H1 (cell line): ENCODE results near the gene CDCA5. TPM values are rescaled to one million over a fixed set of nuclear protein-coding genes. Genes with fewer than 3 reads are reported as not detected.

Experiments used
- CTCF ChIA-PET: fragments of 300-600 bp; sonication (Branson Sonifier 250); formaldehyde crosslinking; loops from one replicate; lab custom pipeline; 2021; ENCODE audit not compliant: partially characterized antibody; lab: Charles Lee
- POLR2A ChIA-PET: fragments of 300-600 bp; sonication (Branson Sonifier 250); formaldehyde crosslinking; loops from one replicate; lab custom pipeline; 2021; ENCODE audit warnings: inconsistent platforms; ENCODE audit not compliant: partially characterized antibody; lab: Charles Lee
- DNase-seq, 2 experiments: peaks; one replicate each; pipeline versions ENCODE4 v3.0.0 to v3.0.0-alpha.2; 2010 to 2022; ENCODE audit warnings: low spot score in 2 of 2, low read depth in 1 of 2, mixed read lengths in 1 of 2
- FAIRE-seq: peaks from 2 replicates; lab custom pipeline; 2011; peaks lifted over from hg19 to GRCh38; lab: Jason Lieb, UNC
- H2AFZ ChIP-seq: 2 replicates; pipeline ENCODE4 v1.8.1; 2012; ENCODE audit warnings: low read length, inconsistent platforms
- H2AK5ac ChIP-seq: 2 replicates; pipeline ENCODE4 v1.6.1; 2013; ENCODE audit warnings: low read depth, low read length
- H2BK120ac ChIP-seq: replicated peaks from 2 replicates; pipeline ENCODE3; 2013; ENCODE audit warnings: low read depth, low read length, inconsistent platforms
- H2BK12ac ChIP-seq: 2 replicates; pipeline ENCODE4 v1.6.1; 2013; ENCODE audit warnings: low read depth, low read length
- H2BK15ac ChIP-seq: 2 replicates; pipeline ENCODE4 v1.6.1; 2013; ENCODE audit warnings: low read length
- H2BK20ac ChIP-seq: 2 replicates; pipeline ENCODE4 v1.6.1; 2013; ENCODE audit warnings: low read length
- H2BK5ac ChIP-seq: 2 replicates; pipeline ENCODE4 v1.6.1; 2013; ENCODE audit warnings: low read depth, low read length
- H3K14ac ChIP-seq: 2 replicates; pipeline ENCODE4 v1.6.1; 2013; ENCODE audit warnings: inconsistent platforms; ENCODE audit not compliant: insufficient read length
- H3K18ac ChIP-seq: 2 replicates; pipeline ENCODE4 v1.6.1; 2013; ENCODE audit warnings: low read length; ENCODE audit errors: extremely low read depth
- H3K23ac ChIP-seq: 2 replicates; pipeline ENCODE4 v1.6.1; 2013; ENCODE audit warnings: inconsistent platforms; ENCODE audit not compliant: insufficient read length
- H3K23me2 ChIP-seq: 2 replicates; pipeline ENCODE4 v1.6.1; 2013; ENCODE audit warnings: low read depth, low read length
- H3K27ac ChIP-seq: 2 replicates; pipeline ENCODE4 v1.6.1; 2011; ENCODE audit warnings: low read depth, low read length, inconsistent platforms
- H3K27me3 ChIP-seq, 4 experiments: replicated peaks in 1 of 4; 1 replicate in 1 of 4; 2 replicates in 3 of 4; pipeline versions ENCODE4 v1.6.1 to v1.8.1; 2011 to 2013; ENCODE audit warnings: low read length in 3 of 4, mild to moderate bottlenecking in 3 of 4, inconsistent platforms in 2 of 4, mixed read lengths in 2 of 4, moderate library complexity in 1 of 4; ENCODE audit not compliant: control insufficient read depth in 3 of 4, insufficient read depth in 3 of 4; ENCODE audit errors: extremely low read depth in 1 of 4
- H3K36me3 ChIP-seq, 4 experiments: 2 replicates each; pipeline versions ENCODE4 v1.6.1 to v1.8.1; 2011 to 2013; ENCODE audit warnings: mild to moderate bottlenecking in 4 of 4, low read length in 3 of 4, moderate library complexity in 2 of 4, control low read depth in 1 of 4, inconsistent platforms in 1 of 4; ENCODE audit not compliant: insufficient read depth in 4 of 4, control insufficient read depth in 2 of 4
- H3K4ac ChIP-seq: replicated peaks from 2 replicates; pipeline ENCODE3; 2013; ENCODE audit warnings: low read length, low read depth, mixed read lengths, inconsistent platforms; ENCODE audit not compliant: insufficient read length
- H3K4me1 ChIP-seq, 4 experiments: replicated peaks in 1 of 4; 1 replicate in 1 of 4; 2 replicates in 3 of 4; pipeline versions ENCODE4 v1.6.1 to v1.8.1; 2011 to 2013; ENCODE audit warnings: low read length in 3 of 4, inconsistent platforms in 2 of 4, mixed read lengths in 1 of 4; ENCODE audit not compliant: insufficient read depth in 4 of 4, control insufficient read depth in 3 of 4
- H3K4me2 ChIP-seq, 2 experiments: 2 replicates each; pipeline versions ENCODE4 v1.6.1 to v1.8.1; 2011 to 2013; ENCODE audit warnings: low read depth in 2 of 2, low read length in 2 of 2, control low read depth in 1 of 2, inconsistent platforms in 1 of 2, mild to moderate bottlenecking in 1 of 2; ENCODE audit not compliant: insufficient read depth in 1 of 2
- H3K4me3 ChIP-seq, 4 experiments: fragments of 200-600, 300-600 bp in 1 of 4; sonication (generic), shearing (Covaris generic), sonication (Bioruptor Twin) in 1 of 4; 2 replicates each; pipeline versions ENCODE4 v1.5.1 to v1.8.1; 2011 to 2016; ENCODE audit warnings: low read length in 4 of 4, low read depth in 3 of 4, control low read depth in 2 of 4, inconsistent platforms in 2 of 4, mild to moderate bottlenecking in 2 of 4, mixed read lengths in 1 of 4, moderate library complexity in 1 of 4; ENCODE audit not compliant: insufficient read depth in 2 of 4; ENCODE audit errors: extremely low read depth in 1 of 4
- H3K56ac ChIP-seq: replicated peaks from 2 replicates; pipeline ENCODE3; 2013; ENCODE audit warnings: low read depth, mild to moderate bottlenecking, mixed read lengths, low read length, inconsistent platforms; ENCODE audit not compliant: insufficient read length
- H3K79me1 ChIP-seq: 2 replicates; pipeline ENCODE4 v1.6.1; 2013; ENCODE audit warnings: low read depth, low read length, control low read depth
- H3K79me2 ChIP-seq, 2 experiments: 2 replicates each; pipeline versions ENCODE4 v1.6.1 to v1.8.1; 2012 to 2013; ENCODE audit warnings: low read length in 2 of 2, mild to moderate bottlenecking in 2 of 2, inconsistent platforms in 1 of 2; ENCODE audit not compliant: insufficient read depth in 2 of 2, control insufficient read depth in 1 of 2
- H3K9ac ChIP-seq, 4 experiments: replicated peaks in 1 of 4; 1 replicate in 1 of 4; 2 replicates in 3 of 4; pipeline versions ENCODE4 v1.6.1 to v1.8.1; 2011 to 2013; ENCODE audit warnings: low read depth in 3 of 4, low read length in 3 of 4, control low read depth in 2 of 4, mild to moderate bottlenecking in 2 of 4, moderate library complexity in 2 of 4, inconsistent platforms in 1 of 4; ENCODE audit errors: extremely low read depth in 1 of 4
- H3K9me3 ChIP-seq, 2 experiments: 2 replicates each; pipeline versions ENCODE4 v1.6.1 to v1.8.1; 2012 to 2013; ENCODE audit warnings: mild to moderate bottlenecking in 2 of 2, moderate library complexity in 2 of 2, control low read depth in 1 of 2, inconsistent platforms in 1 of 2, low read depth in 1 of 2, low read length in 1 of 2, mixed read lengths in 1 of 2; ENCODE audit not compliant: insufficient read depth in 2 of 2
- H4K20me1 ChIP-seq, 2 experiments: replicated peaks in 1 of 2; 2 replicates each; pipeline versions ENCODE3 to v1.8.1; 2011 to 2013; ENCODE audit warnings: inconsistent platforms in 2 of 2, low read length in 2 of 2, mild to moderate bottlenecking in 1 of 2; ENCODE audit not compliant: insufficient read depth in 2 of 2, control insufficient read depth in 1 of 2
- H4K5ac ChIP-seq: 2 replicates; pipeline ENCODE4 v1.6.1; 2013; ENCODE audit warnings: low read length, low read depth, mixed read lengths, inconsistent platforms; ENCODE audit not compliant: insufficient read length
- H4K8ac ChIP-seq: 2 replicates; pipeline ENCODE4 v1.8.0; 2013; ENCODE audit warnings: mild to moderate bottlenecking, moderate library complexity, low read length, inconsistent platforms; ENCODE audit not compliant: insufficient read depth; ENCODE audit errors: extremely low read depth
- H4K91ac ChIP-seq: replicated peaks from 2 replicates; pipeline ENCODE3; 2013; ENCODE audit warnings: low read length, mixed read lengths, inconsistent platforms; ENCODE audit not compliant: insufficient read length
- CEBPB ChIP-seq: IDR thresholded peaks from 2 replicates; pipeline ENCODE4 v1.6.1; 2012; ENCODE audit warnings: low read depth, low read length
- CHD2 ChIP-seq: IDR thresholded peaks from 2 replicates; pipeline ENCODE4 v1.6.1; 2012; ENCODE audit warnings: low read length, improper control_type of control experiment
- CTBP2 ChIP-seq: IDR thresholded peaks from 2 replicates; pipeline ENCODE4 v1.7.0; 2011; ENCODE audit warnings: borderline replicate concordance, mild to moderate bottlenecking, moderate library complexity, mixed read lengths, low read length; ENCODE audit not compliant: insufficient read depth, insufficient read length
- JUND ChIP-seq: IDR thresholded peaks from 2 replicates; pipeline ENCODE4 v1.6.1; 2011; ENCODE audit warnings: mild to moderate bottlenecking, improper control_type of control experiment, low read length
- KDM5A ChIP-seq: fragments of 200-600 bp; IDR thresholded peaks from 2 replicates; pipeline ENCODE4 v1.7.1; 2012; ENCODE audit warnings: mild to moderate bottlenecking, low read length, inconsistent platforms, mixed read lengths
- RNF2 ChIP-seq: fragments of 200-900, 300-1000 bp; sonication (generic); IDR thresholded peaks from 2 replicates; pipeline ENCODE4 v1.7.1; 2016; ENCODE audit warnings: borderline replicate concordance, low read depth, mild to moderate bottlenecking, antibody characterized with exemption, low read length; ENCODE audit not compliant: poor library complexity, severe bottlenecking; ENCODE audit errors: missing control alignments
- SIN3A ChIP-seq, 2 experiments: IDR thresholded peaks in 1 of 2; conservative IDR thresholded peaks in 1 of 2; 2 replicates each; pipeline ENCODE4 v1.6.1; 2011 to 2012; ENCODE audit warnings: low read length in 2 of 2, improper control_type of control experiment in 1 of 2, low read depth in 1 of 2, mild to moderate bottlenecking in 1 of 2
- SIX5 ChIP-seq: IDR thresholded peaks from 2 replicates; pipeline ENCODE4 v1.6.1; 2011; ENCODE audit warnings: mild to moderate bottlenecking, low read depth, low read length
- SP2 ChIP-seq: IDR thresholded peaks from 2 replicates; pipeline ENCODE4 v1.6.1; 2012; ENCODE audit warnings: mild to moderate bottlenecking, low read length, inconsistent platforms
- SUZ12 ChIP-seq: fragments of 200-600 bp; sonication (generic); IDR thresholded peaks from 2 replicates; pipeline ENCODE4 v1.6.1; 2012; ENCODE audit warnings: mild to moderate bottlenecking, inconsistent platforms, low read length, moderate library complexity, mixed read lengths
- TEAD4 ChIP-seq: IDR thresholded peaks from 2 replicates; pipeline ENCODE4 v1.6.1; 2012; ENCODE audit warnings: low read depth, low read length, inconsistent platforms, mixed read lengths
- WGBS, 2 experiments: shearing (Covaris generic) in 1 of 2; methylation state at CpG; one replicate each; pipeline versions ENCODE4 v1.1.6 to v1.1.7; 2013 to 2015; ENCODE audit warnings: low lambda C conversion rate in 2 of 2, mixed read lengths in 2 of 2, inconsistent platforms in 1 of 2, low coverage in 1 of 2, missing lambda C conversion rate in 1 of 2; ENCODE audit not compliant: insufficient replicate concordance in 2 of 2, insufficient coverage in 1 of 2, insufficient read length in 1 of 2; ENCODE audit errors: extremely low coverage in 1 of 2, missing lambda C conversion rate in 1 of 2; 5-methylcytosine and 5-hydroxymethylcytosine counted together
- polyA plus RNA-seq, 7 experiments: library from polyadenylated mRNA; depleted of rRNA in 3 of 7; stranded (reverse) in 5 of 7; unstranded in 2 of 7; fragments of >200 nt in 5 of 7; fragments of 200-250 nt in 2 of 7; gene quantifications; 1 replicate in 5 of 7; 2 replicates in 1 of 7; 4 replicates in 1 of 7; pipeline versions ENCODE4 v1.2.1 to v1.2.3, GENCODE V29; 2011 to 2013; ENCODE audit warnings: missing spikeins in 2 of 7, mixed read lengths in 2 of 7
- total RNA-seq: library from RNA; stranded (reverse); fragmentation: NEBNext Ultra II Directional; extraction: Animal tissue kit (Norgen Biotek cat#: 25700); gene quantifications from 2 replicates; pipeline ENCODE4 v1.2.1, GENCODE V29; 2021

CDCA5 gene
- total and polyA plus RNA-seq, 2 of the 8 experiments (the other 6 are each of a cell fraction or from before 2014, with no cell fraction given): 39.2 to 87.0 TPM

DNA sequence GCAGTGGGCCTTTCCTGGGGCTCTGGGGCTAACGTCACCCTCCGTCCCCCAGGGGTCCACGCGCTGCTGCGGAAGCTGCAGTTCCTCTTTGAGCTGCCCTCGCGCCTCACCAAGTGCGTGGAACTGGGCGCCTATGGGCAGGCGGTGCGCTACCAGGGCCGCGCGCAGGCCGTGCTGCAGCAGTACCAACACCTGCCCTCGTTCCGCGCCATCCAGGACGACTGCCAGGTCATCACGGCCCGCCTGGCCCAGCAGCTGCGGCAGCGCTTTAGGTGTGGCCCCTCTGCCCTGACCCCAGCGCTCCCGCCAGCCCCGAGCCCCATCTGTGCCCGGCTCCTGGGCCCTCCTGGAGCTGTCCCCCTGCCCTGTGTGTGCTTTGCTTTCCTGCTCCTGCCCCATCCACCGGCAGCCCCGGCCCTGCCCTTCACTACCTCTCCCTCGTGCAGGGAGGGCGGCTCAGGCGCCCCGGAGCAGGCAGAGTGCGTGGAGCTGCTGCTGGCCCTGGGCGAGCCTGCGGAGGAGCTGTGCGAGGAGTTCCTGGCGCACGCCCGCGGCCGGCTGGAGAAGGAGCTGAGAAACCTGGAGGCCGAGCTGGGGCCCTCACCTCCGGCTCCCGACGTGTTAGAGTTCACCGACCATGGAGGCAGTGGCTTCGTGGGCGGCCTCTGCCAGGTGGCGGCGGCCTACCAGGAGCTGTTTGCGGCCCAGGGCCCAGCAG lies 24.1 kb upstream of the CDCA5 start:
- H2BK120ac ChIP-seq: no peak overlapping the region
- peaks cover 9% of the 10 kb centered on the region; the same call in 1 of the 2 replicates for H3K23me2 ChIP-seq
- no peak overlapping the region for H2BK20ac ChIP-seq
- H3K4me2 ChIP-seq: no peak overlapping the region
- no peak overlapping the region for H3K27ac ChIP-seq
- H3K4me1 ChIP-seq: peaks cover 0 to 13% (median 8%) of the 10 kb centered on the region in 4 experiments; a peak in 6 of 7 replicates
- no peak overlapping the region for H3K4ac ChIP-seq
- H3K9me3 ChIP-seq: no peaks in the 10 kb centered on the region
- 0 out of 2 replicates have a peak, but pooled peaks cover 3% of the 10 kb centered on the region for H3K79me1 ChIP-seq
- no peaks in the 10 kb centered on the region for H3K27me3 ChIP-seq
- H2BK12ac ChIP-seq: no peak overlapping the region
- no peak overlapping the region for H3K4me3 ChIP-seq
- H2AFZ ChIP-seq: no peak overlapping the region
- ChIA-PET POLR2A (interaction anchor here (0.8 to 17.4 kb wide), 9 partner anchors 8 to 90 kb away, joined by 3 to 305 read pairs (median 6); partner anchors contain the start of genes CDCA5, FAU, MRPL49 and SYVN1), CTCF (interaction anchor here (0.5 to 7.9 kb wide), 9 partner anchors 9 to 554 kb away, joined by 3 to 85 read pairs (median 3); partner anchors contain the start of genes ARL2 and ZNHIT2)
- H4K20me1 ChIP-seq: peaks cover 0 to 23% of the 10 kb centered on the region in 2 experiments
- H3K14ac ChIP-seq: no peak overlapping the region
- no peak overlapping the region for H3K9ac ChIP-seq
- 97% methylated on average over 28 of the region's 52 CpGs; no CpG with 5 or more reads in 1 of the 2 experiments for WGBS, 2 experiments
- no peak overlapping the region for H4K8ac ChIP-seq
- H3K56ac ChIP-seq: no peak overlapping the region
- no peaks in the 10 kb centered on the region; a peak in 1 of 4 replicates for H3K79me2 ChIP-seq
- H4K91ac ChIP-seq: no peak overlapping the region
- H2BK15ac ChIP-seq: no peak overlapping the region
- no peak overlapping the region for H2BK5ac ChIP-seq
- DNase-seq (no peak), FAIRE-seq (no peak)
- H2AK5ac ChIP-seq: no peak overlapping the region
- no peak overlapping the region for H3K18ac ChIP-seq
- peaks cover 0 to 13% (median 0%) of the 10 kb centered on the region in 4 experiments; a peak in 2 of 8 replicates for H3K36me3 ChIP-seq
- no peak overlapping the region for H3K23ac ChIP-seq
- no peak overlapping the region for H4K5ac ChIP-seq
- TF ChIP-seq SIX5: no peak
- TF ChIP-seq RNF2: no peak
- no peak for TF ChIP-seq CTBP2
- TF ChIP-seq JUND: no peak
- no peak for TF ChIP-seq CEBPB
- no peak for TF ChIP-seq SIN3A (conservative IDR thresholded peaks at IDR 0.05 in 1 of 2, IDR thresholded peaks at IDR 0.05 in 1 of 2; ENCODE audit: low read depth in 1 of 2, low read length in 2 of 2)
- TF ChIP-seq SUZ12: no peak
- no peak for TF ChIP-seq CHD2
- no peak for TF ChIP-seq KDM5A
- TF ChIP-seq SP2: no peak
- no peak for TF ChIP-seq TEAD4
